Coronary artery (tissue), 2 donors: ENCODE data around the gene TCEA3.
A peak's percentile ranks its signal among the peaks of the same experiment; 100 is the strongest.

Experiments used
- DNase-seq: peaks from one replicate; pipeline ENCODE4 v3.0.0-alpha.2; 2017; ENCODE audit warnings: low spot score
- H3K27ac ChIP-seq, 2 donors: fragments of 200-600 bp; sonication (generic); one replicate each; pipeline ENCODE4 v1.5.1; 2016 to 2019
- H3K4me3 ChIP-seq: fragments of 200-600 bp; sonication (generic); 2 replicates; pipeline ENCODE4 v1.5.1; 2016; ENCODE audit warnings: mild to moderate bottlenecking, moderate library complexity
- CTCF ChIP-seq: fragments of 200-600 bp; sonication (generic); IDR thresholded peaks from one replicate; pipeline ENCODE4 v1.5.1; 2019; ENCODE audit warnings: antibody characterized with exemption

Gene TCEA3

GRCh38 chr1:23438545-23438944, 14.0 kb upstream of the TCEA3 start:
- no peak for TF ChIP-seq CTCF
- DNase-seq = no peak
- H3K27ac ChIP-seq = no peak overlapping the region
- H3K4me3 ChIP-seq = no peak overlapping the region

- TF ChIP-seq CTCF = no peak
- Histone ChIP-seq H3K4me3 (no peak overlapping the region), H3K27ac (no peak overlapping the region)
- DNase-seq = no peak
Measured at GRCh38 chr1:23437355-23437664, 12.8 kb upstream of the TCEA3 start.

GRCh38 chr1:23436520-23437354, 12.2 kb upstream of the TCEA3 start:
- TF ChIP-seq CTCF = no peak
- Histone ChIP-seq H3K27ac (peak overlapping the region in 1 of 2 donors; percentile 1), H3K4me3 (no peak overlapping the region)
- no peak for DNase-seq

GRCh38 chr1:23434260-23434775, 9.8 kb upstream of the TCEA3 start:
- no peak overlapping the region for H3K27ac ChIP-seq
- DNase-seq = no peak
- no peak for TF ChIP-seq CTCF
- no peak overlapping the region for H3K4me3 ChIP-seq

GRCh38 chr1:23433122-23433521, 8.6 kb upstream of the TCEA3 start:
- H3K27ac ChIP-seq = no peak overlapping the region
- no peak for DNase-seq
- TF ChIP-seq CTCF = no peak
- H3K4me3 ChIP-seq = no peak overlapping the region

- Histone ChIP-seq H3K4me3 (no peak overlapping the region), H3K27ac (no peak overlapping the region)
- TF ChIP-seq CTCF = no peak
- DNase-seq = no peak
Measured at GRCh38 chr1:23431431-23431830, 6.9 kb upstream of the TCEA3 start.

- Histone ChIP-seq H3K27ac (no peak overlapping the region), H3K4me3 (no peak overlapping the region)
- DNase-seq = no peak
- TF ChIP-seq CTCF = no peak
Measured at GRCh38 chr1:23430803-23431202, 6.3 kb upstream of the TCEA3 start.
